ENCODE results near the gene NBAS. TPM values are rescaled to one million over a fixed set of nuclear protein-coding genes. Genes with fewer than 3 reads are reported as not detected.

NBAS gene
- polyA plus RNA-seq, 1 experiment, result 35.6 TPM

DNA sequence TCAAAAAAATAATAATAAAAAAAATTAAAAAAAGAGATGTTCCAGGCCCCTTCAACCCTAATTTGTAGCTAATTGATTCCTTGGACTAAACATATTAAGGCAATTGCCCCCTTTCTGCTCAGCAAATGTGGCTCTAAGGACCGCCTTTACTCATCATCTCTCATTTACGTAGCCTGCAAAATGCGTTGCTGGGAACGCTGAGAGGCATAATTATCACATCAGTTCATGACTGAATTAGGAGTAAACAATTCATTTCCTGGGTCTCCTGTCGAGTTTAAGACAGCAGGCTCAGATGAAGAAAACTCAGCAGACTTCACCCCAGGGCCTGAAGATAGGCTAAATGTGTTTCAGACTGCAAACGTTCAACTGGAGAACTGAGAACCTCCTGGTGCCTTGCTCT lies 413.5 kb downstream of the NBAS start:
- ChIA-PET POLR2A (no interaction called here), CTCF (no interaction called here)
- Histone ChIP-seq H3K36me3 (ENCODE audit: control insufficient read depth, insufficient read depth, low read length) (no peaks in the 10 kb centered on the region), H3K4me3 (ENCODE audit: low read depth, low read length) (no peak overlapping the region), H3K27me3 (ENCODE audit: control insufficient read depth, insufficient read depth, low read length) (no peaks in the 10 kb centered on the region)
- DNase-seq (ENCODE audit: low read depth), result no peak
- TF ChIP-seq, protein P1, sequence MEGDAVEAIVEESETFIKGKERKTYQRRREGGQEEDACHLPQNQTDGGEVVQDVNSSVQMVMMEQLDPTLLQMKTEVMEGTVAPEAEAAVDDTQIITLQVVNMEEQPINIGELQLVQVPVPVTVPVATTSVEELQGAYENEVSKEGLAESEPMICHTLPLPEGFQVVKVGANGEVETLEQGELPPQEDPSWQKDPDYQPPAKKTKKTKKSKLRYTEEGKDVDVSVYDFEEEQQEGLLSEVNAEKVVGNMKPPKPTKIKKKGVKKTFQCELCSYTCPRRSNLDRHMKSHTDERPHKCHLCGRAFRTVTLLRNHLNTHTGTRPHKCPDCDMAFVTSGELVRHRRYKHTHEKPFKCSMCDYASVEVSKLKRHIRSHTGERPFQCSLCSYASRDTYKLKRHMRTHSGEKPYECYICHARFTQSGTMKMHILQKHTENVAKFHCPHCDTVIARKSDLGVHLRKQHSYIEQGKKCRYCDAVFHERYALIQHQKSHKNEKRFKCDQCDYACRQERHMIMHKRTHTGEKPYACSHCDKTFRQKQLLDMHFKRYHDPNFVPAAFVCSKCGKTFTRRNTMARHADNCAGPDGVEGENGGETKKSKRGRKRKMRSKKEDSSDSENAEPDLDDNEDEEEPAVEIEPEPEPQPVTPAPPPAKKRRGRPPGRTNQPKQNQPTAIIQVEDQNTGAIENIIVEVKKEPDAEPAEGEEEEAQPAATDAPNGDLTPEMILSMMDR (IDR thresholded peaks at IDR 0.05; ENCODE audit: insufficient read depth, low read depth, low read length), result no peak

DNA sequence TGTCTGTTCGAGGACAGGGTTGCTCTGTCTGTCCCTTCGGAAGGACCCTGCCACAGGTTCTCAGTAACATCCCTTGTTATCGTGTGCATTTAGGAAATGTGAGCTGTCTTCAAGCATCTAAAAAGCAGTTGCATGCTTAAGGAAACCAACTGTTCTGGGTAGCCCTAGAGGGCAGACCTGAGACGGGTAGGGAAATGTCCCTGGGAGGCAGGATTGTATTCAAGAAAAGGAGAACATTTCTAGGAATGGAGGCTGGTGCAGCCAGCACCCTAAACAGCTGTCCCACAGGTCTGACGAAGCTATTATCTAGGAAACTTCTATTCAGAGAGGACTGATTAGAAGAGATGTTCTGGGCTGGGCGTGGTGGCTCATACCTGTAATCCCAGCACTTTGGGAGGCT lies 414.2 kb downstream of the NBAS start:
- CTCF ChIA-PET, result no interaction called here
- Histone ChIP-seq H3K36me3 (ENCODE audit: control insufficient read depth, insufficient read depth, low read length) (no peaks in the 10 kb centered on the region), H3K4me3 (ENCODE audit: low read depth, low read length) (no peak overlapping the region), H3K27me3 (ENCODE audit: control insufficient read depth, insufficient read depth, low read length) (no peaks in the 10 kb centered on the region)
- POLR2A ChIA-PET, result no interaction called here
- no peak for DNase-seq (ENCODE audit: low read depth)
- TF ChIP-seq, protein P1 (IDR thresholded peaks at IDR 0.05; ENCODE audit: insufficient read depth, low read depth, low read length), result no peak

DNA sequence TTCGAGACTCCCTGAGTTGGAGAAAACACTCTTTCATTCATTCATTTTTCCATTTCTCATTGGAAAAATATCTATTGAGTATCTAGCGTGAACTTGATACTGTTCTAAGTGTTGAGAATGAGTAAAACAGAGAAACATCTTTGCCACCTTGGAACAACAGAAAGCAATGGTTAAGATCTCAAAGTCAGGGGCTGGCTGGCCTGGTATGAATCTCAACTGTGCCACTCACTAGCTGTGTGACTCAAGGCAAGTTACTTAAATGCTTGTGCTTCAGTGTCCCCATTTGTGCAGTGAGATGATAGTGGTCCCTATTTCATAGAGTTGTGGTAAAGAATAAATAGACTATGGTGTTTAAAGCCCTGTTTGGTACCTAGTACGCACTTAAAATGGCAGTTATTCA lies 415.2 kb downstream of the NBAS start:
- CTCF ChIA-PET, result interaction anchor here (0.7 kb wide), 1 partner anchor 84 kb away, joined by 3 read pairs; no protein-coding TSS in a partner anchor
- H3K36me3 ChIP-seq (ENCODE audit: control insufficient read depth, insufficient read depth, low read length), result no peaks in the 10 kb centered on the region
- H3K27me3 ChIP-seq (ENCODE audit: control insufficient read depth, insufficient read depth, low read length), result no peaks in the 10 kb centered on the region
- H3K4me3 ChIP-seq (ENCODE audit: low read depth, low read length), result no peak overlapping the region
- POLR2A ChIA-PET, result no interaction called here
- no peak for DNase-seq (ENCODE audit: low read depth)
- TF ChIP-seq, protein P1 (IDR thresholded peaks at IDR 0.05; ENCODE audit: insufficient read depth, low read depth, low read length), result no peak

DNA sequence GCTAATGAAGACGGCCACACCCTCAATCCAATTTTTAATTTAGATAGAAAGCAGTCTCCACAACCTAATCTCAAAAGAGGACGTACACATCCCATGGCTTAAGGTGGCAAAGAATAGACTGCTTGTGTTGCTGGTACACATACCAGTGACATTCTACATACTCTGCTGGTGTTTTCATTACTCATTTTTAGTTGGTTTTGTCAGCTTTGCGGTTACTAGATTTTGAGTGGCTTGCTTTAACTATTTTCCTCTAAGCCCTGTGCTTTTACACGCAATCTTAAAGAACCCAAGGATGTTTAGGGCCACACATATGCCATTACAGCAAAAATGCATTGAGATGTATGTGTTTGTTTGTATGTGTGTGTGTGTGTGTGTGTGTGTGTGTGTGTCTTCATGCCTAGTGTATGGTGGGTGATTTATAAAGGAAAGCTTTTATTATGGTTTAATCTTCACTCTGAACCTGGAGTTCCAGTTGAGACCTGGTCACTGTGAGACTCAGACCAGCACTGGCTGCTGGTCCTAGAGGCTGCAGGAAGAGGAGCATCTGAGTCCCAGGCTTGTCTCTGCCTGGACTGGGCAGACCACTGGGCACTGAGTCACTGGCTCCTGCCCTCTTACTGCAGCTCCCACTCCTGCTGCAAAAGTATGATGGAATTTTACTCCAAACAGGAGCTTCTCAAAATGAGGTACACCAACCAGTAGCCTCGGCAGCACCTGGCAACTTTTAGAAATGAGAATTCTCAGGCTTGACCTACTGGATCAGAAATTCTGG lies 415.9 kb downstream of the NBAS start:
- Histone ChIP-seq H3K27me3 (ENCODE audit: control insufficient read depth, insufficient read depth, low read length) (no peaks in the 10 kb centered on the region), H3K4me3 (ENCODE audit: low read depth, low read length) (no peak overlapping the region), H3K36me3 (ENCODE audit: control insufficient read depth, insufficient read depth, low read length) (no peaks in the 10 kb centered on the region)
- POLR2A ChIA-PET, result no interaction called here
- CTCF ChIA-PET, result interaction anchor here (0.7 kb wide), 1 partner anchor 83 kb away, joined by 3 read pairs; no protein-coding TSS in a partner anchor
- DNase-seq (ENCODE audit: low read depth), result no peak
- TF ChIP-seq, protein P1 (IDR thresholded peaks at IDR 0.05; ENCODE audit: insufficient read depth, low read depth, low read length), result no peak

DNA sequence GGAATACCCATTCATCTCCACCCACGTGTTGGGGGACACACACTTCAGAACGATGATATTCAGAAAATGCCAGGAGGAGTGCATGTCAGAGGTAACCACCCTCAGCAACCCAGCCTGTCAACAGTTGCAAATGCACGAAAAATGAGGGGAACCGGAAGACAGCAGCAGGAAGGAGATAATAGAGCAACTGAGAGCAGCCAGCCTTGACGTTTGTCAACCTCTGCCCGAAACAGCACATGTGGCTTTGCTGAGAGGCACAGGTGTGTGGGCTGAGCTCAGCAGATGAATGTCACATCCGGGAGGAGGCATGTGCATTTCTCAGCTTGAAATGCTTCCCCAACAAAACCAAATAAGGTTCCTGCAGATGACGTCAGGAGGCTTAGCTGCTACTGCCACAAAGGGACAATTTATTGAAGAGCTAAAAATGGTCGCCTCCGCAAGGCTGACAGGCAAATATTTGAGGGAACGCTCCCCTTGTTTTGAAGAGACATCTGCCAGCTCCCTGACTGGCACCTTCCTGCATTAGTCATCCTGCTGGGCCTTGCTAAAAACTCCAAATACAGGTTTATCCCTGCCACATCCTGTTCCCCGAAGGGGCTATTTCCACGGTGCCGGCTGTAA lies 419.0 kb downstream of the NBAS start:
- CTCF ChIA-PET, result no interaction called here
- DNase-seq (ENCODE audit: low read depth), result no peak
- no peak overlapping the region for H3K4me3 ChIP-seq (ENCODE audit: low read depth, low read length)

More for the DNA sequence above, 419.0 kb downstream of the NBAS start:
- no peaks in the 10 kb centered on the region for H3K36me3 ChIP-seq (ENCODE audit: control insufficient read depth, insufficient read depth, low read length)
- POLR2A ChIA-PET, result no interaction called here
- TF ChIP-seq, protein P1 (IDR thresholded peaks at IDR 0.05; ENCODE audit: insufficient read depth, low read depth, low read length), result no peak
- no peaks in the 10 kb centered on the region for H3K27me3 ChIP-seq (ENCODE audit: control insufficient read depth, insufficient read depth, low read length)

Measured in BJ (cell line).